ENCODE data around the gene ERG.

ERG gene

DNA sequence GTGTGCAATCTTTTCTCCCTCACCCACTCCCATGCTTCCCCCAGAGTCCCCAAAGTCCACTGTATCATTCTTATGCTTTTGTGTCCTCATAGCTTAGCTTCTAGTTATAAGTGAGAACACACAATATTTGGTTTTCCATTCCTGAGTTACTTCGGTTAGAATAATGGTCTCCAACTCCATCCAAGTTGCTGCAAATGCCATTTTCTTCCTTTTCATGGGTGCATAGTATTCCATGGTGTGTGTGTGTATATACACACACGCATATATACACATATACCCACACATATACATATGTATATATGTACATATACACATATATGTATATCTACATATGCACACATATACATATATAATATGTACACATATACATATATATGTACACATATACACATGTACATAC is 69.3 kb downstream of the ERG start:
- DNase-seq, result no peak

DNA sequence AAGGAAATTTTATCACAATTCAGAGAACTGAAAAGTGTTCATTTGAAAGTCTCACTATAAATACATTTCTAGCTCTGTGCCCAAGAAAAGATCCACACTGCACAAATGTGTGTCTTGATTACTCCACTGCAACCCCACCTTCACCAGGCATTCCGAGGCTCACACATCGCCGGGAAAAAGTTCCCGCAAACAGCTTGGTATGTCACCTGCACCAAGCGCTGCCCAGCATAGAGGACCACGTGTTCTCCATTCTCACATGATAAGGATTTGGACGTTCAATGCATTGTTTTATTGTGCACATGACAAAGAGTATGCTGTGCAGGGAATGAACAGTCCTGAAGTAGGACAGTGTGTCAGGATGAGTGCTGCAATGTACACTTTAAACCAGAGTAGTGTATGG is 70.1 kb downstream of the ERG start:
- no peak for DNase-seq

DNA sequence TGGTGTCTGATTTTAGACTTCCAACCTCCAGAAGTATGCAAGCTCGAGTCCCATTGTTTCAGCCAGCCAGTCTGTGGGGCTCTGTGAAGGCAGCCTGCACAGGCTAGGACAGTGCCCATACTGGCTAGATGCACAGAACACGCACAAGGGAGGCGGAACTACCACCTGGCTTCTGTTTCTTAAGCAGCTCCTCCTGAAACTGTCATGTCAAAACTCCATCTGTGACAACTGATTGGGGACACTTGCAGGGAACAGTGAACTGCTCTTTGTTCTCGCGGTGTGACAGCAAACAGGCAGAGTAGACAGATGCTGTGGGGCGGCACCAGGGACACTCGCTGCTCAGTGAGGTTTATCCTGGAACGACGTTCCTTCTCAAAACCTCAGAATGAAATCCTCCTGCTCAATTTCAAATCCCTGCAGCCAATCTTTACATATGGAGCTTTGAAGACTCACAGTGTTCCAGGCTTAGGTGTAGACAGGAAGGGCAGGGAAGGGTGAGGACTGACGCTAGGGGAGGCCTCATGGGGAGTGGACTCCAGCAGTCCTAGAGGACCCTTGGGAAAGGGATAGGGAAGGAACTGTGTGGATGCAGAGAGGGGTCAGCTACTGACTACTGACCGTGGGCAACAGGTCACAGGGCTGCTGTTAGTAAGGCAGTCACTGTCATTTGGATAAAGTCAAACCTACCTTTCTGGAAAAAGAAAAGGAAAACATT is 73.8 kb downstream of the ERG start:
- no peak for DNase-seq

DNA sequence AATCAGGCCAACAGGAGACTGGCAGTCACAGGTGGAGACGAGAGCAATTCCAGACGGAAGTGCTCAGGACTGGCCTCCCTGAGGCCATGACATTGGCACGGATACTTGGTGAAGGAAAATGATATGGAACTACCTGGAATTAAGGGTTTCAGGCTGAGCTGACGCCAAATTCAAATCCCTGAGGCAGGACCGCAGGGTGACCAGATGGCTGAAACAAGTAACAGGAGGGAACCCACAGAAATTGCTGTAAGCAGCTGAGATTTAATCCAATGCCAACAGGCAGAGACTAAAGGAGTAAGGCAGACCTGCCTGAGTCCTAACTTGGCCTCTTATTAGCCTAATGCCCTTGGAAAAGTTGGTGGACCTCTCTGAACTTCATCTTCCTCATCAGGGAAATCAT is 76.2 kb downstream of the ERG start:
- no peak for DNase-seq

DNA sequence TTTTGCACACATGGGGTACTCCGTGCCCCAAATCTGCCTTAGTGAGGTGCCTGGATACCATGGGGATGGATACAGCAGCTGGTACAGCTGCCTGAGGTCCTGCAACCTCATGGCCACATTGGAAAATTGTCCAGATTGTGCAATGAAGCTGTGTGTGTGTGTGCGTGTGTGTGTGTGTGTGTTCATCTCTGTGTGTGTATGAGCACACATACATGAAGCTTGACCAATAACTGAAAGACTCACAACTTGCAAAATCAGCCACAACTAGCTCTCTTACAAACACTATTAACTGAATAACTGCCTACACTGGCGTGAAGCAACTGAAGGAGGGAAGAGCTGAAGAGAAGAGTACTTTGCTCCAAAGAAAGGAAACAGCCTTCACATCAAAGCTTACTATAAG is 78.1 kb downstream of the ERG start:
- no peak for DNase-seq

DNA sequence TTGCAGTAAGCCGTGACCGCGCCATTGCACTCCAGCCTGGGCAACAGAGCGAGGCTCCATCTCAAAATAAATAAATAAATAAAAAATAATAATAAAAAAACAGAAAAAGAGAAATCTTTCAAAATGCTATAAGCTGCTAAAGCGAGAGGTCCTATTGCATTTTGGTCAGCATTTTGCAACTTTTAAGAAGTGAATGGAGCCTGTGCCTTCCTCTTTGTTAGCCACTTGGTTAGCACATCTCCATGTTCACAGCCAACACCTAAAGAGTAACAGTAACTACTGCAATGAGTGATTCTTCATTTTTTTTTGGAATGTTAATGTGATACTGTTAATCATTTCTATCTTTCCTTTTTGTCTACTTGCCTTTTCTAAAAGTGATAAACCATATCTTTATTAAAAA is 80.6 kb downstream of the ERG start:
- DNase-seq, result no peak

DNA sequence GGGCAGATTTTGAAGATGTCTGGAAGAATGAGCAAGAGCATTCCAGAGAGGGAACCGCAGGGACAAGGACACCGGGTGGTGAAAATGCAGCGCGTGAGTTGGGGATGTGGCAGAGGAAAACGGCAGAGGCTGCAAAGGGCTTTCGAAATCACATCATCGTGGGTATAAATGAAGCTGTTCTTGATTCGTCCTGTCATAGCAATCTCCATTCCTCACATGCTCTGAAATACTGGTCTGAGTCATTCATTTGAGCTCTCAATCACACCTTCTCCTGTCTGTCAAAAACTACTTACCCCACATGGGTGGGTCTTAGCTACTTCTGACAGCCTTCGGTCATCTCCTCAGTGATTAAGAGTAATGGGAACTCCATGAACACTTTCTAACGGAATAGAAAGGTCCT is 81.5 kb downstream of the ERG start:
- no peak for DNase-seq

DNA sequence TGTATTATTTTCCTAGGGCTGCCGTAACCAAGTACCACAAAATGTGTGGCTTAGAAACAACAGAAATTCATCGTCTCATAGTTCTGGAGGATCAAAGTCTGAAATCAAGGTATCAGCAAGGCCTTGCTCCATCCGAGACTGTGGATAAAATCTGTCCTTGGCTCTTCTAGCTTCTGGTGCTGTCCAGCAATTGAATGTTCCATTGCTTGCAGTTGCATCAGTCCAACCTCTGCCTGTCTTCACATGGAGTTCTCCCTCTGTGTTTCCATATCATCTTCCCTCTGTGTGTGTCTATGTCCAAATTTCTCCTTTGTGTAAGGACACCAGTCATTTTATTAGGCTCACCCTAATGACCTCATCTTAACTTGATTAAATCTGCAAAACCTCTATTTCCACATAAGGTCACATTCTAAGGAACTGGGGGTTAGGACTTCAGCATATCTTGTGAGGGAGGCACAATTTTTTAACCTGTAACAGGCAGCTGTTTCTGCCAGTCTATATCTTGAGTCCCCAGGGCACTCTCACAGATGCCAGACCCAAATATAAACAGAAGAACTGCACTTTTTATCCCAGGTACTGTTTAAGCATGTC is 84.2 kb downstream of the ERG start:
- DNase-seq, result no peak

DNA sequence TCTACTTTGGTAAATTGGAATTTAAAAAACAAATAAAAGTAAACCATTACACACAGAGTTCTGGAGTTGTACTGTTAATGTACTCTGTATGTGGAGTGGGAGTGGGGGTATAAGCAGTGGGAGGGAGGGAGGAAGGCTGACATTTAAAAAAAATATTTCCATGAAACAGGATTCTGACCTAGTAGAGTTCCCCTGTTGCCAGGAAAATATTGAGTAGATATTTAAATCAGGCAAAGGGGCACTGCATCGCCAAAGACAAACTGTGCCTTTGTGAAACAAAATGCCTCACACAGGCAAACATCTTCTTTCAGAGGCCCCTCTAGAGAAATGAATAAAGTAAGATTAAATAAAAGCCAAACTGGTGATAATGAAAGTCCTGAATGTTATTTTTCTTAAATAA is 87.8 kb downstream of the ERG start:
- DNase-seq, result no peak

DNA sequence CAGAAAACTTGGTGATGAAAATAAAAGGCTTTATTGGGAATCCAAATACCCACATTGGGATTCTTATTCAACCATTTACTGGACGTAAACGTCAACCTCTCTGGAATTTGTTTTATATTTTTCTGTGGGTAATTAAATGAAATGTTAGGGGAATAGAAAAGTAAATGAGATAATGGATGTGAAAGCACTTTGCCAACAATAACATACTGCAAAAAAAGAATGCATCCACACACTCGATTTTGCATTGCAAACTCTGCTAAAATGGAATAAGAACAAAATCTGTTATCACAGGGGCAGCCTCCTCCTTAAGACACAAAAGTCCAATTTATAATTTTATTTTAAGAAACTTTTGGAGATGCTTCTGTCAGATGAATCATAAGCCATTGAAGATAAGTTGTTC is 88.4 kb downstream of the ERG start:
- DNase-seq, result no peak

DNA sequence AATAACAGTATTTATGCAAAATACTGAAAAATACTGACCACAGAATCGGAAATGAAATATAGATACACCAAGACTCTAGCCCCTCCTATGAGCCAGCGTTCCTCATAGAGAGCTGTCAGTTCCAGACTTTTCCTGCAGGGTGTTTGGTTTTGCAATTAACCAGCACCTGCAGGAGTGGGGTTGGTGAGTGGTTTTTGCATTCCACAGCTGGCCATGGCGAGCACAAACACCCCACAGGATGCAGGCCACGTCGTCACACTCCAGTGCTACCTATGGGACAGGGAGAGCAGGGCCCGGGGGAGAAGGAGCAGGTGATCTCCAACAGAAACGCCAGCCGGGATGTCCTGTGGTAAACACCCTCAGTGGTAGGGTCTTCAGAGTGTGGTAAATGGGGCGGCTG is 94.1 kb downstream of the ERG start:
- no peak for DNase-seq

DNA sequence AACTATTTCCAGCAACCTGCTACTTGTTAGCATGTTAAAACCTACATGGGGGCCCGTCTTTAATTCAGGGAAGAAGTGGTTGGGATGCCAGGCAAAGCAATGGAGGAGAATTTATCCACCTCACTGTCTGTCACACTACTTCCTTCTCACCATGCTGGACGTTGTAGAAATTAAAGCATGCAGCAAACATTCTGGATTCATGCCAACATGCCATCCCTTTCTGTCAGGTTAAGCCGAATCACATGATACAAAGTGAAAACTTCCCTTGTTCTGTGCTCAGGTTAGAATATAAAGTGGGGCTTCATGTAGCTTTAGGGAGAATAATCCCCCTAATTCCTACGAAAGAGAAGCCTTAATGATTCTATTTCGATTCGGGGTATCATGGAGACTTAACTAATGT is 95.5 kb downstream of the ERG start:
- DNase-seq, result no peak

DNA sequence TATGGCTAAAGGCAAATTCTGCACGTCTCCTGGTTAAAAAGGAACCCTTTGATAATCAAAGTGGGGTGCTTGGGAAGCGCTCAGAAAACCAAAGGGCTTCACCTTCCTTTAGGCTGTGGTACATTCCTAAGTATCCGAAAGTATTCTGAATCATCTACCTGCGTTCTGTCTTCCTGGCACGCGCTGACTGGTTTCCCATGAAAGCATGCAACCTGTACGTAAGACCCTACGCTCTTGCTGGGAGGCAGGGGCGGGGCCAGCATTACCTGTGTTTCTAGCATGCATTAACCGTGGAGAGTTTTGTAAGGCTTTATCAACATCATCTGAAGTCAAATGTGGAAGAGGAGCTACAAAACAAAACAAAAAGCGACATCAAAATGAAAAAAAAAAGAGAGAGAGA is 96.0 kb downstream of the ERG start:
- DNase-seq, result no peak

DNA sequence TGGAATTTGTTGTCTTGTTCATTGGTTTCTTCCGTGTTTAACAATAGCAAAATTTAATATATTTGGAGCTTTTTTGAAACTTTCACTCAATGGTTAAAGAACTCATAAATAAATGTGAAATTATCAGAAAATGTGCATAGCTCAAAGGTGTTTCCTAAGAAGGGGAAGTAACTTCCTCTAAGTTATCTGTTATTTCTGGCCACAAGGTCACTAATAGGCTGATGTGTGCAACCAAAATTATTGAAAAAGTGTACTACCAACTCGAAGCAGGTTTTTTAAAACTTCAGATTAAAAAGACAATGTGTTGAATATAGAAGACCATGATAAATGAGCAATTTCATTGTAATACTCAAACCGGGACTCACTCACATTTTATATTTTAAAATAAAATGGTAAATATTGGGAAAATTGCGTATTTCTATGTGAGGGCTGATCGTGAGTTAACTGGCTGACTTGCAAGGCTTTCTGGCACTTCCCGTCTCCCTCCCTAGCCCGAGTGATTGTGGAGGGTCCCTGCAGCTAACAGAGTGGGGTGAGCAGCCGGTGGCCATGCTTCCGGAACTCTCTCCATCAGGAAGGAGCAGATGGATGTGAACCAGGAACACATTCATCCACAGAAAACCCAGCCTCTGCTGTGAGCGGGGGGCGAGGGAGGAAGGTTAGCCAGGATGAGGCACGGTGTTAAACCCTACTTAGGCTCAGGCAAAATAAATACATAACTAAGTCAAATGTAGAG is 96.9 kb downstream of the ERG start:
- no peak for DNase-seq

DNA sequence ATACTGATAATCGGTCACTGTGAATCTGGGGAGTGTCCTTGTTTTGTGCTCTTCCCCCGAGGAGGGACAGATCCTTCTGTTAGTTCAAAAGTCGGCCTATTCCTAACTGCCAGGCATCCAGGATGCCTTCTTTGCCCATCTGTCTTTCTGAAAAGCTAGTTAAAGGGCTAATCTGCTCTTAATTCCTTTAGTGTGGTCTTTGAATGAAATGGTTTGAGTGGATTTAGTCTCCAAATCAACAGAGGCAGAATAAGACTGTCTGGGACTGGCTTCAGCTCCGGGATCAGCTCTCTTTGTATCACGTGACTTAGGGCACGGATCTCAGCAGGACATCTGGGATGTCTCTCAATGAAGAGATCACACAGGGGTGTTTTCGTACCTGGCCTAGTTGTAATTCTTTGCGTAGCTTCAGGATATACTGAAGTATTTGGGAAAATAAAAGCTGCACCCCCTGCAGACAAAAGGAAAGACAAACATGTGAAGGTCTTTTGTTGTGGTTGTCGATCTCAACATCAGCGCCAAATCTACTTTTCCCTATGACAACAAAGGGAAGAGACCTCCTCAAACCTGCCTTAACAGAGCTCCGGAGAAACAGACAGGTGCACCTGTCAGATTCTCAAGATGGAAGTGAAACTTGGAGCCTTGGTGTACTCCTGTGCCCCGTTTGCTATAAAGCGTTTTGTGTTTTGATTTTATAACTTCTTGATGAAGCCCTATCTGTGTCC is 97.9 kb downstream of the ERG start:
- DNase-seq, result no peak

DNA sequence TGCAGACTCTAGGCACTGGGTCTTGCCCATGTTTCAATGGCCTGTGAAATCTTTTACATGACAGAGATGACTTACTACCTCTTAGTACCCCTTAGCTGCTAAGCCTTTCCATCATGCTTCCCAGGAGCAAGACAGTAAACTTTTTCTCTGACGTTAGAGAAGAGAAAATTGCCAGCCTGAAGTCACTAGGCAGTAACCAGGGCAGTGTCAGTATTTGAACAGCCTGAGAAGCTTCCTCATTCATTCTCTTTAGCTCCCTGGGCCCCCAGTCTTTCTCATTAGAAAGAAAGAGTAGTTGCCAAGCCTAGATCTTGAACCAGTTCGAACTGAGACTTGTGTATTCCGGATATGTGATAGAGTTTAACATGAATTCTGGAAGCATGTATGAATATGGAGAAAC is 99.2 kb downstream of the ERG start:
- no peak for DNase-seq

DNA sequence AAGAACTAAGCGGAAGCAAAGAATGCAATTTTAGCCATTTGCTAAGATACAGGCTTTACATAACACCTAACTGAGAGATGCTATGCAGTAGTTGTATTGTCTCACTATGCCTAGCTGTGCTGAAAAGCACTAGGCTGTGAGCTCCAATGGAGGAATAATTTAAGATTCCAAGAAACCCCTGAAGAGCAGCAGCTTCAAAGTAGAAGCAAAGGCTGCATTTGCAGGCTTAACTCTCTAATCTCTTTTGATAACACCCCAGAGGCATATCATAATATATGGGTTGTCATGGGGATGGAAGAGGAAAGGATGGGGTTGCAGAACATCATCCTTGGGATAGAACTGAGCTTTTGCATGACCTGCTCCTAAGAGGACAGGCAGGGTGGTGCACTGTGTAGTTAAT is 102.0 kb downstream of the ERG start:
- no peak for DNase-seq

DNA sequence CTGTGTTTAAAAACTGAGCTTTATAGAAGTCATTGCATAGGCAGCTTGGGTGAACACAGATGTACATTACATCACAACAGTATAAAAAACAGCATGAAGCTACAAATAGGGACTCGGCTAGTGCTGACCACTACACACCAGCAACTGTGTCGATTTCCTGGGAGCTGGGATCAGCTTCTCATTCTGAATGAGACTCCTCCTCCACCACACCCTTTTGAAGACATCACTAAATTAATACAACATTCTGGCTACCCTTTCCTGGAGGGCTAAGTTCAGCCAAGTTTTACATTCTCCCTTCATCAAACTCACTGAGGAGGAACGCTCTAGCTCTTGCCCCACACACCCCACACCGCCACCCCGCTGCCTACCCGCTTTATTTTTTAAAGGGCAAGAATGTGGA is 102.7 kb downstream of the ERG start:
- DNase-seq, result no peak

DNA sequence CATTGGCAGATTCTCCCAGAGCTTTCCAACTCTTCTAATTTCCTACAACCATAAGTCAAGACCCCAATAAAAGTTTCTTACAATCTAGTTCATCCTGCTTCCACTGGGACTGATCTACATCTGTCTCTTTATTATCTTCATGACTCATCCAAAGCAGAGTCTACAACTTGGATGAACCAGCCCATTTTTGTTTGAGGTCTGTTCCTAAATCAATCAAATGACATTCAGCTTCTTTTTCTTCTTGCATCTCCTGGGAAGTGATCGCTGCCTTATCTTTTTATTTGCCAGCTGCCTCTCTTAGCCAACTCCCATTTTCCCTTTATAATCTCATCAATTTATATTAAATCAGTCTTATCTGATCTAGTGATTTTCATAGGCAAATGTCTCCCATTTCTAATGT is 105.6 kb downstream of the ERG start:
- no peak for DNase-seq

DNA sequence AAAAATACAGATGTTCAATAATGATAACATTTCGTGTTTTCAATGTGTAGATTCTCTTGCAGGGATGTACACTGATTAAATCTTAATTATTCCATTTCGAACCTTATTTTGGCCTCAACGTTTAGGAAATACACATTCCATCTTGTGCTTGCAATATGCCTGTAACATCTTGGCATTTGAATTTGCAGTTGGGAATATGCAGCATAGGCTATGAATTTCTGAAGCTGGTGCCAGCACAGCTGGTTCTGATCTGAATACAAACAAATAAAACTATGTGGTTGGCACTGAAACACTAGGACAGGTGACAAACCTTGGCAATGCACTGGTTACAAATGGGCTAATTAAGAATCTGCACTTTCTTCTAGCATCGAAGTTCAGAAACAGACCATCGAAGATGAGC is 108.4 kb downstream of the ERG start:
- DNase-seq, result no peak

DNA sequence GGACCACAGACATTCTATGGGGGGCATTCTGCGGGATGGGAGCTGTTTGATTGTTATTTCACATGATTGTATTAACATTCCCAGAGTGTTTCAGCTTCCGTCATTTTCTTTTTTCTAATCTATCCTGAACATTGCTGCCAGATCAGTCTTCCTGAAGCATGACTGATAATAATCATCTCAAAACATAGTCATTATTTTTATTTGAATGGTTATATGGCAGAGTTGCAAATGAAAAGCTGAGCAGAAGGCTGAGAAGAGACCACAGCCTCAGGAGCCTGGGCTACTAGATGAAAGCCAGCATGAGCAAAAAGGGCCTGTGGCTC is 109.0 kb downstream of the ERG start:
- DNase-seq, result no peak

DNA sequence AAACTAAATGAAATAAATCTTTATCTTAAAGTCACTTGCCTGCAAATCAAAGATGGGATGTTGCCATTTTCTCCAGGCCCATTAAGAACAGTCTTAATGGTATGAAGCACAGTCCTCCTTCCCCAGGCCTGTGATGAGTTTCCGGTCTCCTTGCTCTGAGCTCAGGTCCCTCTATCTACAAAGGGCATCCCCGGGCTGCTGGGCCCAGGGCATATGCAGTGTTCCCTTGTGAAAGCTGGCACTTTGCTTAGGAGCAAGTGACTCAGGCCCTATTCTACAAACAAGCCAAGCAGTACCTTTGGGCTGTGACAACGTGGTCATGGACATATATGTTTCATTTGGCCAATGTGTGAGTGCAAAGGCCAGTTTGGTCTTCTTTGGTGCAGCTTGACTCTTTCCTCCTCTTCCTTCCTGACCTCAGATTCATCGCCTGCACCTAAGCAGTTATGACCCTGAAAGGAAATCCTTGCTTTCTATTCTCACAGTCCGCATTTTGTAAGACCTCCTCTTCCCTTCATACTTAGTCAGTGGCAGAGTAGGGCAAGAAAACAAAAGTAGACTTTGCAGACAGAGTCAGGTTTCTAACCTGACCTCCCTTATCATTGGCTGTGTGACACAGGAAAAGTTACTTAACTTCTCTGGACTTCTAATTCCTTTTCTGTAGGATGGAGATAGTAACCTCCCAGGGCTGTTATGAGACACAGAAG is 109.5 kb downstream of the ERG start:
- DNase-seq, result no peak

DNA sequence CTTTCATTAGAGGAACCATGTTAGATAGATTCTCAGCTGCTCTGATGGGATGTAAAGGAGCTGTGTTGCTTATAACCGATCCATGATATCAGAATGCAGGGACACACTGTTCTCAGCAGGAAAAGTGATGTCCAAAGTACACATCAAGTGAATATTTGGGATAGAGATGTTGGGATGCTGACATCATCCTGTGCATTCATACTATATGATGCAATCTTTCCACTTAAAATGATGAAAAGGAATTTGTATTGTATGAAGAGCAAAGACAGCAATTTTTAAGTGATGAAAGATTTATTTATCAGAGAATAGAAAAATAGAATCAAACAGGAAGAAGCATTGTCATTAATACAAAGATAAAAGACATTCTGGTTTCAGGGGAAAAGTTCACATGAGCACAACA is 110.1 kb downstream of the ERG start:
- DNase-seq, result no peak

DNA sequence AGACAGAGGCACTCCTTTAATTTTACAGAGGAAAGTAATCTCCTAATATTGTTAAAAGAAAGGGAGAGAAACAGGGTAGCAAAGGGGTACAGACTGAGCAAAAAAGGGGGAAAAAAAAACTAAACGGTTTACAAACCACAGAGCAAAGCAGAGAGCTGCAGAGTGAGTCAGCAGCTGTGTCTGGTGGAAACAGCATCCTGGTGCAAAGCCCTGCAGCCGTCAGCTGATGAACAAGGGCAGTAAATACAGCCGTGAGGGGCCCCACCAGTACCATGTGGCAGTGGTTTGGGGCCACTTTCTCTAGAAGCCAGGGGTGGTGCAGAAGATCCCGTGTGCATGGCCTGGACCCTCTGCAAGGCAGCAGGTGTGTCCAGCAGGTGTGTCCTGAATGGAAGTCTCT is 111.3 kb downstream of the ERG start:
- no peak for DNase-seq

Measured in NCI-H510A (cell line).